Esophagus (tissue), 2 donors: ENCODE data around the gene CHD3. TPM values are rescaled to one million over a fixed set of nuclear protein-coding genes. Genes with fewer than 3 reads are reported as not detected.

Experiments used
- H3K27ac ChIP-seq, 2 donors: one replicate each; pipeline ENCODE4 v1.5.1; 2013; ENCODE audit warnings: low read depth in 2 of 2, mild to moderate bottlenecking in 2 of 2, inconsistent platforms in 1 of 2, low read length in 1 of 2, moderate library complexity in 1 of 2
- H3K27me3 ChIP-seq, 2 donors: one replicate each; pipeline ENCODE4 v1.6.1; 2013; ENCODE audit warnings: low read length in 2 of 2, control low read depth in 1 of 2, mild to moderate bottlenecking in 1 of 2; ENCODE audit not compliant: insufficient read depth in 2 of 2, control insufficient read depth in 1 of 2
- H3K36me3 ChIP-seq, 2 donors: one replicate each; pipeline ENCODE4 v1.6.1; 2013; ENCODE audit warnings: low read length in 1 of 2; ENCODE audit not compliant: control insufficient read depth in 2 of 2, insufficient read depth in 2 of 2
- H3K4me1 ChIP-seq, 2 donors: one replicate each; pipeline ENCODE4 v1.6.1; 2013; ENCODE audit warnings: low read length in 1 of 2; ENCODE audit not compliant: control insufficient read depth in 2 of 2, insufficient read depth in 2 of 2
- H3K4me3 ChIP-seq, 2 donors: one replicate each; pipeline ENCODE4 v1.5.1; 2013; ENCODE audit warnings: low read length in 2 of 2, mild to moderate bottlenecking in 2 of 2, low read depth in 1 of 2, moderate library complexity in 1 of 2
- H3K9me3 ChIP-seq, 2 donors: one replicate each; pipeline ENCODE4 v1.6.1; 2013; ENCODE audit warnings: mild to moderate bottlenecking in 2 of 2, low read depth in 1 of 2, low read length in 1 of 2, moderate library complexity in 1 of 2; ENCODE audit not compliant: control insufficient read depth in 2 of 2, insufficient read depth in 1 of 2
- WGBS, 2 donors: extraction: QIAGEN DNeasy Blood & Tissue Kit; methylation state at CpG; one replicate each; pipeline ENCODE4 v1.1.7; 2013; 5-methylcytosine and 5-hydroxymethylcytosine counted together
- polyA plus RNA-seq, 2 donors: library from polyadenylated mRNA; stranded (reverse); fragments of 200-250 nt; gene quantifications; one replicate each; pipeline ENCODE4 v1.2.3, GENCODE V29; 2013
- donor health status: healthy with polysubstance abuse.
- donor health status: Bipolar disorder and iron deficiency.

Gene CHD3
- polyA plus RNA-seq, 2 donors, result 37.2 to 78.7 TPM

- H3K4me1 ChIP-seq, result no peaks in the 10 kb centered on the region
- H3K27ac ChIP-seq, result no peak overlapping the region
- no peaks in the 10 kb centered on the region for H3K27me3 ChIP-seq
- no peaks in the 10 kb centered on the region for H3K9me3 ChIP-seq
- no peaks in the 10 kb centered on the region for H3K36me3 ChIP-seq
- 87 to 89% methylated on average over 9 of the region's 9 CpGs for WGBS, 2 donors
- H3K4me3 ChIP-seq, result no peak overlapping the region
Observed at GRCh38 chr17:7959503-7960253, 71.1 kb downstream of the CHD3 start.

DNA sequence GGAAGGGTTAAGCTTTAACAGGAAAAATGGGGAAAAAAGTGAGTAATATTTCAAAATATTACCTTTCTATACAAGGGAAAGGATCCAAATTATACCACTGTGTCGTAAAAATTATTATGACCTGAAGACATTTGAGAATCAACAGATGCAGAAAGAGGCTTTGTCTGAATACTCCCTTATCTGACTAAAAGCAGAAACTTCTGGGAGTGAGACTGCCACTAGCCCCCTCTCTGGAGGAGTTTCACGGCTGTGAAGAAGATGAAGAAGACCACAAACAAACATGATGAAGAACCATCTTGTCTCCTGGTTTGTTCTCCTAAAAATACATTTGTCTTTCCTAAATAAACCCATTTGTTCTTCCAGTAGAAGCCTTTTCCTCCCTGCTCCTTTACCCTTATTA is 72.8 kb downstream of the CHD3 start:
- Histone ChIP-seq H3K27me3 (no peaks in the 10 kb centered on the region), H3K9me3 (no peaks in the 10 kb centered on the region), H3K36me3 (no peaks in the 10 kb centered on the region), H3K4me1 (no peaks in the 10 kb centered on the region), H3K4me3 (no peak overlapping the region), H3K27ac (no peak overlapping the region)
- WGBS, 2 donors, result 46 to 47% methylated on average over 2 of the region's 2 CpGs

Other genes with a start within 250 kb of the CHD3 start
- gene ATP1B2, start 237.9 kb upstream of the CHD3 start, polyA plus RNA-seq, result under 1 TPM; 0.24 to 0.51 TPM
- 10 to 100 TPM; 20.5 to 22.3 TPM for gene TP53, start 201.3 kb upstream of the CHD3 start, polyA plus RNA-seq
- gene WRAP53, start 200.3 kb upstream of the CHD3 start, polyA plus RNA-seq, result 10 to 100 TPM in 1 of 2 donors, 1 to 10 TPM in 1; 5.5 to 13.3 TPM
- gene EFNB3, start 183.6 kb upstream of the CHD3 start, polyA plus RNA-seq, result 1 to 10 TPM in 1 of 2 donors, under 1 TPM in 1; 0.67 to 1.3 TPM
- under 1 TPM; 0.06 to 0.10 TPM for gene DNAH2, start 171.0 kb upstream of the CHD3 start, polyA plus RNA-seq
- gene KDM6B, start 54.6 kb upstream of the CHD3 start, polyA plus RNA-seq, result 1 to 10 TPM; 5.2 to 9.0 TPM
- 1 to 10 TPM; 8.7 to 9.7 TPM for gene TMEM88, start 33.7 kb upstream of the CHD3 start, polyA plus RNA-seq
- gene NAA38, start 31.2 kb upstream of the CHD3 start, polyA plus RNA-seq, result 100 to 1,000 TPM; 108 to 122 TPM
- 1 to 10 TPM; 4.7 to 6.3 TPM for gene CYB5D1, start 30.8 kb upstream of the CHD3 start, polyA plus RNA-seq
- 1 to 10 TPM; 3.5 to 4.3 TPM for gene RNF227, start 27.5 kb downstream of the CHD3 start, polyA plus RNA-seq
- 1 to 10 TPM; 1.3 to 2.3 TPM for gene KCNAB3, start 41.1 kb downstream of the CHD3 start, polyA plus RNA-seq
- 100 to 1,000 TPM in 1 of 2 donors, 10 to 100 TPM in 1; 95.9 to 125 TPM for gene TRAPPC1, start 43.2 kb downstream of the CHD3 start, polyA plus RNA-seq
- gene CNTROB, start 43.4 kb downstream of the CHD3 start, polyA plus RNA-seq, result 10 to 100 TPM; 18.0 to 29.5 TPM
- under 1 TPM; 0.19 to 0.59 TPM for gene GUCY2D, start 113.8 kb downstream of the CHD3 start, polyA plus RNA-seq
- 10 to 100 TPM; 22.8 to 24.7 TPM for gene ALOX15B, start 150.3 kb downstream of the CHD3 start, polyA plus RNA-seq
- 1 to 10 TPM; 2.4 to 5.2 TPM for gene ALOX12B, start 198.9 kb downstream of the CHD3 start, polyA plus RNA-seq
- 1 to 10 TPM in 1 of 2 donors, under 1 TPM in 1; 0.43 to 1.7 TPM for gene ALOXE3, start 229.7 kb downstream of the CHD3 start, polyA plus RNA-seq
- under 1 TPM; 0.15 to 0.24 TPM for gene HES7, start 235.3 kb downstream of the CHD3 start, polyA plus RNA-seq